Raji (cell line): ENCODE measurements around the gene MAP3K4.

Source experiments
- POLR2A ChIP-seq: IDR thresholded peaks from 2 replicates; pipeline ENCODE4 v1.6.1; 2011; ENCODE audit warnings: low read depth, low read length, control low read depth; ENCODE audit not compliant: insufficient read depth

MAP3K4 gene

GRCh38 chr6:160962835-160963623 is 28.5 kb upstream of the MAP3K4 start:
- TF ChIP-seq POLR2A = no peak

DNA sequence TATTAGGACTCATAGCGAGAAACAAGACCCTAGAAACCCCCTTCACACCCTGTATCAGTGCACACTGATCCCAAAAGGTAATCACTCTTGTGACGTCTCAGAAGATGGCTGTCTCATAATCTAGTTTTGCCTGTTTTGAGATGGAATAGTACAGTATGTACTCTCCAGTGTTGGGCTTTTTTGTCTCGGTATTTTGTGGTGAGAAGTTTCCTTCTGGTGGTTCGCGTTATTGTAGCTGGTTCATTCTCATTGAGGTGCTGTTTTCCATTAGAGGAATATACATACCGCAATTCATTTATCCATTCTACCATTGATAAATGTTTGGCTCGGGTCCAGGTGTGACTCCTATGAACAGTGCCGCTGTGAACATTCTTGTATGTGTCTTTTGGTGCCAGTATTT is 27.9 kb upstream of the MAP3K4 start:
- TF ChIP-seq POLR2A = no peak

DNA sequence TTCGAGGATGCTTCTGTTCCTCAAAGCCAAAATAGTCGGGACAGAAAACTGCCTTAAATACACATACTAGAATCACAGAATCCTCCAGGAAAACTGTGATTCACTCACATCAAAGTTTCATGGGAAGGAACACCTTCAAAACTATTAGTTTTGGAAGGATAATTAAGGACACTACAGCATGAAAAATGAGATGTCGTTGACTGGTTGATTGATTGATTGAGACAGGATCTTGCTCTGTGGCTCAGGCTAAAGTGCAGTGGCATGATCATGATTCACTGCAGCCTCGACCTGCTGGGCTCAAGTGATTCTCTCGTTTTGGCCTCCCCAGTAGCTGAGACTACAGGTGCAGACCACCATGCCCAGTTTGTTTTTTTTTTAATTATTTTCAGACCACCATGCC is 25.7 kb upstream of the MAP3K4 start:
- TF ChIP-seq POLR2A = no peak

DNA sequence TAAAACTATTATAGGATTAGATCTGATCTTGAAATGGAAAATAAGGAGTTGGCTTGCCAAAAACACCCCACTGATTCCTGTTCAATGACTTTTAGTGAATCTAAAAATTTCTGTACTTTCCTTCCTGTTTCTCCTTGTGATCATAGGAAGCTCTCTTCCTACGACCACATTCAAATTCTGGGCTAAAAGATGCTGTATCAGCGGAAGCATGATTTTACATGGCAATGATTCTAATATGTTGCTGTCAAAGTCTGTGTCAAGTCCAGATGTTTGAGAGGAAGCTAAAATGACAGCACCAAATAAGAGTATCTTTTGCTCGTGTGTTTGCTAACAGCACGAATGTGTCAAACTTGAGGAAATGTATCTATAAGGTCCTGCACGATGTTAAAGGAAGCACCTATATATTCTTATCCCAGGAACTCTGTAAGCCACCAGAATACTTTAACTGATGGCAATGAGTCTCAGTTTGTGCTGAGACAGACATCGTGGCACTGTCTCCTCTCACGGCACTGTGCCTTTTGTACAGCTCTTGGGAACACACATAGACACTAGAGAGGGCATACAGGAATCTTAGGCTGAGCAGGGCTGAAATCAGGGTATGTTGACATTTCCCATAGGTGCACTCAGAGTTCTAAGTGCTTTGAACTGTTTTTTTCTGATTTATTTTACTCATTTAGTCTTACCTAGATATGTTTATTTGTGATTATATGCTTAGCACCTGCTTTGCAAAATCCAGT is 24.9 kb upstream of the MAP3K4 start:
- TF ChIP-seq POLR2A = no peak

- TF ChIP-seq POLR2A = no peak
Measured at GRCh38 chr6:160967351-160967750, 24.2 kb upstream of the MAP3K4 start.

GRCh38 chr6:160967833-160968232 is 23.7 kb upstream of the MAP3K4 start:
- no peak for TF ChIP-seq POLR2A

DNA sequence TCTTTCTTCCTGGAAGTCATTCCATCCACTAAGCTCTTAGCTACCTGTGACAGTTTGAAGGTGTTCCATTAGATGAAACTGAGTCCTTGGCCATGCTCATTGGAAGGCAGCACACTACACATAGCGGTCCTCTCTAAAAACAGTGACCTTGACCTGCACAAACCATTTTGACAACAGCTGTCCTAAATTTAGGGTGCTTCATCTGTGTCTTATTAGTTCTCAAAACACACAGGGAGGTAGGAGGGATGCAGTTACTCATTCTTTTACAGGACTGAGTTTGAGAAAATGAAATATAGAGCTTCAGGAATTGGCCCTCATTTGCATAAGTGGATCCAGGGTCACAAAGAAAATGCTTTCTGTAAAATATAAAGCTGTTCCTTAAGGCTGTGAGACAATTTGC is 20.4 kb upstream of the MAP3K4 start:
- no peak for TF ChIP-seq POLR2A

DNA sequence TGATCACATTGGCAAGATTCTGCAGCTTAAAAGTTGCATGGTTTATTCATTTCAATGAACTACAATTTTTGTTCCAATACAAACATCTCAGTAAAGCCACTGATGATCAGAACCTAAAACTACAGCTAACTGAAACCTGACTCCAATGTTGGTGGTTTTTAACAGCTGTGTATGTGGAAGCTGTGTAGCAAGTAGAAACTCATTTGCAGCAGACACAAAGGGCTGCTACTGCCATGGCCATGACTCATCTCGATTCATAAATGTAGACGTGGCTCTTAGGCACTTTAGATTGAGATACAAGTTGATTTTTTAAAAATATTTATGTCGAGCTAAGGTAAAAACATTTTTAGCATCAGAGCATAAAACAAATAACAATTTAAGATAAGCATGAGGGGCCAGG is 19.5 kb upstream of the MAP3K4 start:
- no peak for TF ChIP-seq POLR2A

DNA sequence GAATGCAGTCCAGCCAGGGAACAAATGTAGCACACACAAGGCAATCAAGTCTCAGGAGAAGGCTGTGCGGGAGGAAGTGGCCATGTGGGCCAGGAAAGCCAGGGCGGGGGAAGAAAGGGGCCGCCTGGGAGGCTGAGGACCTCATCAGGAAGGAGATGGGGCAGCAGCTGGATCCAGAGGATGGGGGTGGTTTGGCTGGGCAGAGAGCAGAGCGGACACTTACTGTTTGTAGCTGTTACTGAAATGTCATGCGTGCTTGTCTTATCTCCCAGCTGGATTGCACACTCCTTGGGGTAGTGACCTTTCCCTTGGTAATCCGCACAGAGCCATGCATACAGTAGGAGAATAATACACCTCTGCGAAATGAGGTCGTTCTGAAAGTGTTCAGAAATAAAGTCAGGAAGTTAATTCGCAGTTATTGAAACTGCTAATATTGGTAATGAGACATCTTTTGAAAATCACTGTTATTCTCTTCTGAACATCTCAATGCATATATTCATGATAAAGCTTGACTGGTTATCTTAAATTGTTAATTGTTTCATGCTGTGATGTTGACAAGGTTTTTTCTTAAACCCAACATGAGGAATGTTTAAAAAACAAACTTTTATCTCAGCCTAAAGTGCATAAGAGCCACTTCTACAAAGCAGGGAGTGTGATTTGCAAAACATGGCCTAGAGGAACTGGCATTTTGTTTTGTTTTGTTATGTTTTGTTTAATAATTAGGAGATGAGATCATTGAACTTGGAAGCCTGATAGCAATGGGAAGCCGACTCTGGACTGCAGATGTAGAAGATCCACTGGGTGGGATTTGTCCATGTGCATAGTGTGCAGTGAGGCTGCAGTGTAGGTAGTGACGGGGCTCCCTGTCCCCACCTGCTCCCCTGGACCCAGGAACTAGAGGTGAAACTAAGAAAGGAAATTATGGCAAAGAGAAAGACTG is 18.0 kb upstream of the MAP3K4 start:
- TF ChIP-seq POLR2A = no peak

- TF ChIP-seq POLR2A = no peak
Measured at GRCh38 chr6:160974304-160974771, 17.2 kb upstream of the MAP3K4 start.

DNA sequence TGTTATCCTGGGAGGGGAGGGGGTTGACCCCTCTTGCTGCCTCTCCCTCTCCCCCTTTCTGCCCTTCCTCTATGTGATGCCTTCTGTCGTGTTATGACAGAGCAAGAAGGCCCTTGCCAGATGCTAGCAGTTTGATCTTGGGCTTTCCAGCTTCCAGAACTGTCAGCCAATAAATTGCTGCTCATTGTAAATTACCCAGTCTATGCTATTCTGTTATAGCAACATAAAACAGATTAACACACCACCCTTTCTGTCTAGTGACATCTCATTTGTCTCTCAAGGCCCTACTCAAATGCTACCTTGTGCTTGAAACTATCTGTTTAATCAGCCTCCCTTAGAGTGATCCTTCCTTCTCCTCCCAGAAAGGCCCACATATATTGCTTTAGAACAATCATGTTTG is 16.4 kb upstream of the MAP3K4 start:
- no peak for TF ChIP-seq POLR2A

- no peak for TF ChIP-seq POLR2A
Measured at GRCh38 chr6:160978141-160978901, 13.2 kb upstream of the MAP3K4 start.

GRCh38 chr6:160979061-160979708 is 12.4 kb upstream of the MAP3K4 start:
- no peak for TF ChIP-seq POLR2A

DNA sequence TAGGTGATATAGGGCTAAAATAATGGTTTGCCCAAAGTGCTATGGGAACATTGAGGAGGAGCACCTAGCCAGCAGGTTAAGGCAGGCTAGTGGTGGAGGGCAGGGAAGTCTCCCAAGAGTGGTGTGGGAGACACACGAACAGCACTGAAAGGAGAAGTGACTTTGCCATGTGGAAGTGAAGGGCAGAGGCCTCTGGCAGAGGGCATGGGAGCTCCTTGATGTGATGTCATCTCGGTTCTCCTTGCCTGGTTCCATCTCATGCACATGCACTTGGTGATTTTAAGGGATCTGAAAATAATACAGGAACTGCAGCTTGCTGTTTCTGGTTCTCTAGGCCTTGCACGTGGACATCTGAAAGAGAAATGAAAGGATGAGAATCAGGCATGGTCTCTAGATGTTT is 4.7 kb upstream of the MAP3K4 start:
- TF ChIP-seq POLR2A = no peak
